ENCODE results near the gene SPEG. TPM values are rescaled to one million over a fixed set of nuclear protein-coding genes. Genes with fewer than 3 reads are reported as not detected.

SPEG gene
- total and polyA plus RNA-seq, 2 of the 13 experiments (the other 11 are each of a cell fraction or from before 2014, with no cell fraction given): 0.18 to 0.24 TPM

GRCh38 chr2:219398721-219399363, 35.8 kb upstream of the SPEG start (continued):
- TF ChIP-seq ZNF609 (CRISPR knock-in tag; IDR thresholded peaks at IDR 0.05; ENCODE audit: borderline replicate concordance) (peak; percentile 66; the same call in 1 of the 2 replicates), ZNF580 (CRISPR knock-in tag; IDR thresholded peaks at IDR 0.05; ENCODE audit: borderline replicate concordance, low read depth) (no peak), IRF9 (CRISPR knock-in tag; IDR thresholded peaks at IDR 0.05; ENCODE audit: borderline replicate concordance) (no peak), CREB3 (CRISPR knock-in tag; IDR thresholded peaks at IDR 0.05) (no peak), NR3C1 (CRISPR knock-in tag; IDR thresholded peaks at IDR 0.05) (no peak), ZNF44 (CRISPR knock-in tag; IDR thresholded peaks at IDR 0.05) (no peak), ZNF550 (CRISPR knock-in tag; IDR thresholded peaks at IDR 0.05; ENCODE audit: borderline replicate concordance) (no peak), NPAS2 (CRISPR knock-in tag; IDR thresholded peaks at IDR 0.05; ENCODE audit: borderline replicate concordance) (no peak), ASH2L (IDR thresholded peaks at IDR 0.05; ENCODE audit: insufficient read length, low read depth, low read length) (peak; percentile 16), ZNF484 (CRISPR knock-in tag; IDR thresholded peaks at IDR 0.05; ENCODE audit: borderline replicate concordance, low read depth) (no peak), HIVEP1 (CRISPR knock-in tag; IDR thresholded peaks at IDR 0.05) (no peak), KIAA2018 (CRISPR knock-in tag; IDR thresholded peaks at IDR 0.05; ENCODE audit: borderline replicate concordance) (no peak), ZNF678 (CRISPR knock-in tag; IDR thresholded peaks at IDR 0.05) (no peak)
